Immature natural killer cell (primary cell): ENCODE measurements around the gene WDR72. TPM values are rescaled to one million over a fixed set of nuclear protein-coding genes. Genes with fewer than 3 reads are reported as not detected.

ENCODE experiments used
- DNase-seq, 3 donors: peaks; one replicate each; pipeline ENCODE4 v3.0.0; 2022; ENCODE audit warnings: mixed read lengths in 1 of 3
- H3K27ac Mint-ChIP-seq, 6 donors: one replicate each; pipeline ENCODE4 v1.8.0; 2020; ENCODE audit warnings: mixed read lengths in 6 of 6, mild to moderate bottlenecking in 5 of 6, inconsistent platforms in 4 of 6, moderate library complexity in 3 of 6
- H3K27me3 Mint-ChIP-seq, 3 donors: one replicate each; pipeline ENCODE4 v1.8.0; 2020 to 2021; ENCODE audit warnings: low read depth in 3 of 3, mild to moderate bottlenecking in 3 of 3, mixed read lengths in 3 of 3, moderate library complexity in 3 of 3, inconsistent platforms in 1 of 3
- H3K36me3 Mint-ChIP-seq, 3 donors: one replicate each; pipeline ENCODE4 v1.8.0; 2020; ENCODE audit warnings: mixed read lengths in 3 of 3, inconsistent platforms in 2 of 3, mild to moderate bottlenecking in 2 of 3
- H3K4me1 Mint-ChIP-seq, 2 donors: one replicate each; pipeline ENCODE4 v1.8.0; 2020; ENCODE audit warnings: inconsistent platforms in 2 of 2, mild to moderate bottlenecking in 2 of 2, mixed read lengths in 2 of 2, moderate library complexity in 1 of 2
- H3K4me3 Mint-ChIP-seq, 5 donors: one replicate each; pipeline ENCODE4 v1.8.0; 2020; ENCODE audit warnings: mild to moderate bottlenecking in 5 of 5, mixed read lengths in 5 of 5, inconsistent platforms in 3 of 5, moderate library complexity in 3 of 5
- H3K9me3 Mint-ChIP-seq, 6 donors: one replicate each; pipeline ENCODE4 v1.8.0; 2020; ENCODE audit warnings: mild to moderate bottlenecking in 6 of 6, mixed read lengths in 6 of 6, inconsistent platforms in 4 of 6, moderate library complexity in 3 of 6
- polyA plus RNA-seq, 3 donors: library from polyadenylated mRNA; unstranded; fragments of 300-500 nt; fragmentation: Illumina TruSeq; gene quantifications; one replicate each; pipeline ENCODE4 v1.2.3, GENCODE V29; 2021

The WDR72 gene
- polyA plus RNA-seq, 3 donors from 2014 or later = 0.11 TPM; not detected in 2

DNA sequence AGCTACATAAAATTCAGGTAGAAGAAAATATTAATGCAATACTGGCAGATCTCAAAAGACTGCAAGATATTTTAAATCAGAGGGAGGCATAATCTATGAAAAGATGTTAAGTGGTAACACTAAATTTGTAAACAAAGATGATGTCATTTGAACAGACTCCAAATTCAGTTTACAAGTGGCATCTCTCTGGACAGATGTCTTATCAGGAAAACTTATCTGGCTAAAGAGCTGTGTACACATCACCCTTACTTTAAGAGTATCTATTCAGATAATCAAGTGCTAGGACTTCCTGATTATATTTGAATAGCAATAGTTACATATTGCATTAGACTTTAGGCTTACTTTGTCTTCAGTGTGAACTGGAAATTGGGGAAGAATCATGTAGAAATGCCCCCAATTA lies 231.5 kb downstream of the WDR72 start:
- no peaks in the 10 kb centered on the region for H3K4me1 Mint-ChIP-seq
- no peak for DNase-seq
- no peaks in the 10 kb centered on the region for H3K36me3 Mint-ChIP-seq
- H3K27ac Mint-ChIP-seq = no peak overlapping the region
- H3K4me3 Mint-ChIP-seq = no peak overlapping the region
- peaks cover 0 to 11% (median 5%) of the 10 kb centered on the region in 6 donors for H3K9me3 Mint-ChIP-seq
- H3K27me3 Mint-ChIP-seq = no peaks in the 10 kb centered on the region

DNA sequence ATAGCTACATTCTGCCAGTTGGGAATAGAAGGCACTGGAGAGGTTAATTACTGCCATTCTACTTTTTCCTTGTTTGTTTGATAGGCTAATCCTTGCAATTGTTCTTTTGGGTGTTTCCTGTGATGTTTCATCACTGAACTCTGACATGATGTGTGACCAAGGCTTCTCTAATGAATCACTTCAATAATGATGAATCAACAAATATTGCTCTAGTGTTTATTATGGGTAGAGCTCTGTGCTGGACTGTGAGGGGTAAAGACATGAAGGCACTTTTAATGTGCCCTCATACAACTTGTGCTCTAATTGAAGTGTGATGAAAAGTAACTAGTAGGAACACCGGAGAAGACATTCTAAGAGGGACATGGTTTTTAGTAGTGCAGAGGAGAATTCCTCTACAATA lies 233.6 kb downstream of the WDR72 start:
- no peak overlapping the region for H3K27ac Mint-ChIP-seq
- H3K36me3 Mint-ChIP-seq = no peaks in the 10 kb centered on the region
- no peaks in the 10 kb centered on the region for H3K4me1 Mint-ChIP-seq
- no peak for DNase-seq
- H3K9me3 Mint-ChIP-seq = peaks cover 0 to 11% (median 4%) of the 10 kb centered on the region in 6 donors
- H3K27me3 Mint-ChIP-seq = no peaks in the 10 kb centered on the region
- no peak overlapping the region for H3K4me3 Mint-ChIP-seq

DNA sequence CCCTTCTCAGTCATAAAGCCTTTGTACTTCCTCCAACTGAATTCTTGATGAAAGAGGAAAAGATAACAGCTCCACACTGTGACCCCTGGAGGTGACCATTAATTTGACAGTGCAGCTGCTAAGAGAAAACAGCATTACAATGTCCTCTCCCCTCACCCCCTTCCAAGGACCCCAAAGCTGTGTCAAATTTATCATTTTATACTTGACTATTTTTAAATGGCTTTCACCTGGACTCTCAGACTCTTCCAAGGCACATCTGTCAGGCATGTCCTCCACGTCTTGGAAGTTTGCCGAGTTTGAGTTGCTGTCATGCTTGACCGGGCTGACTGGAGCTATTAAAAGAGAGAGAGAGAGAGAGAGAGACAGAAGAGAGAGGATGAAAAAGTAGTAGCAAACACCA lies 236.5 kb downstream of the WDR72 start:
- Mint-ChIP-seq H3K27ac (no peak overlapping the region), H3K9me3 (peaks cover 0 to 6% (median 2%) of the 10 kb centered on the region in 6 donors), H3K36me3 (no peaks in the 10 kb centered on the region), H3K4me1 (no peaks in the 10 kb centered on the region), H3K27me3 (no peaks in the 10 kb centered on the region), H3K4me3 (no peak overlapping the region)
- DNase-seq = no peak

DNA sequence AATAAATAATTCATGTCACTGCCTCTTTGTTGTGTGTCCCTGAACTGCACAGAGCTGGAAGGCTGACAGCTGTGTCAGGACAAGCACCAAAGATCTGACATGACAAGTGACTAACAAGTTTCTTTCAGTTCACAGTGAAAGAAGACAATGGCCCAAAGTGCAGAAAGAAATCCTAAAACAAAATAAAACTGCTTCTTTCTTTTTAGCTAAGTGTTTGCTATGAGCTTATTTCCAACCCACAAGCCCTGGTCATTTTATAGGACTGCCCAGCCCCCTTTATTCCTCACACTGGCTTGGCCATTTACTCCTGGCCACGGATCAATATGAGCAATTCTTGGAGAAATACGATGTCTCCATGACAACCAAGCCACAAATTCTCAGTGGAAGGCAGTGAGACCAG lies 238.5 kb downstream of the WDR72 start:
- no peak overlapping the region for H3K4me3 Mint-ChIP-seq
- no peaks in the 10 kb centered on the region for H3K4me1 Mint-ChIP-seq
- no peak for DNase-seq
- peaks cover 0 to 4% (median 1%) of the 10 kb centered on the region in 6 donors for H3K9me3 Mint-ChIP-seq
- H3K27me3 Mint-ChIP-seq = no peaks in the 10 kb centered on the region
- no peak overlapping the region for H3K27ac Mint-ChIP-seq
- no peaks in the 10 kb centered on the region for H3K36me3 Mint-ChIP-seq

DNA sequence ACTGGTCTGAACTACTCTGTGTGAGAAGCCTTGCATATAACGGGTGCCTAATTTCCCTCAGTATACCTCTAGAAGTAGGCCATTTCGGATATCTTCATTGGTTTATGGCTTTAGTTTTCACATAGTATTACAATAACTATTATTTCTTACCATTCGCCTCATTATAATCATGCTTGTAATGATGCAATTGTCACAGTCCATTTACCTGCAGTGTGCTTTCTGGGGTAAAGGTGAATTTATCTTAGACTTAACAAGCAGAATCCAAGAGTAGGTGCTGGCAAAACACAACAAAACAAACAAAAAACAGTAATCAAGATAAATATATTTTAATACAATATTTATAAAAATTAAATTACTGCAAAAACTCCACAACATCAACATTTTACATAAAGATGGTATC lies 246.0 kb downstream of the WDR72 start:
- Mint-ChIP-seq H3K27me3 (peaks cover 0 to 1% (median 0%) of the 10 kb centered on the region in 3 donors), H3K36me3 (no peaks in the 10 kb centered on the region), H3K4me3 (no peak overlapping the region), H3K9me3 (peaks cover 1 to 9% (median 5%) of the 10 kb centered on the region in 6 donors), H3K4me1 (no peaks in the 10 kb centered on the region), H3K27ac (no peak overlapping the region)
- no peak for DNase-seq

DNA sequence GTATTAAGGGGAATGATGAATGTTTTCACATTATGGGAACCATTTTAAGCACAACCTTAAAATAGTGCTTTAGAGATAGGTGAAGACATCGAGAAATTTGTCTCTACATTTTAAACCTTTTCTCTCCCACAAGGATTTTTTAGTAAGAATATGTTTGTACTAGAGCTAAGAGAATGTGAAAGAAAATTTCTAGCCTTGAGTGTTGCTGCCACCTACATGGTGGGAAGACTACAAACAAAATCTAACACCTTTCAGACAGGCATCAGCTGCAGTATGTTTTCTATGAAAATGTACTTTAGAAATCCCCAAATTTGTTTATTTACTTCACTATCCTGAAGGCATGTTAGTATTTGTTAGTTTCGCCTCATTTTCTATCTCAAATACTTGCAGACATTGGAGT lies 247.4 kb downstream of the WDR72 start:
- Mint-ChIP-seq H3K4me1 (no peaks in the 10 kb centered on the region), H3K4me3 (no peak overlapping the region), H3K27me3 (peaks cover 0 to 1% (median 0%) of the 10 kb centered on the region in 3 donors), H3K36me3 (no peaks in the 10 kb centered on the region), H3K9me3 (peaks cover 1 to 10% (median 5%) of the 10 kb centered on the region in 6 donors), H3K27ac (no peak overlapping the region)
- no peak for DNase-seq

DNA sequence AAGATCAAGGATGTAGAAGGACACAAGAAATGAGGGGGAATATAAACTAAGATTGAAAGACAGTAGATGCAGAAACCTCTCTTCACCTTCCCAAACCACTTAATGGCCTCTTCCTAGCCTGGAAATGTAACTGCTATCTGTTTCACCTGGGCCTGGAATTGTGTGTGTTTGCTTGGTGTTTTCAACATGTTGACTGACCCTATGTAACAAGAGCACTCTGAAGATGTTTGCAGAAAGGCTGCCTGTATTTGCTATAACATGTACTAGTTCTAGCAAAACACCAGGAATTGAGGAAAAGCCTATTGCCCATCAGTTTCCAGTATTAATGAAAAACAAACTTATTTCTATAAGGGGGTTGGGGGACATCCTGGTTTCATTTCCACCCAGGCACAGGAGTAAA lies 248.3 kb downstream of the WDR72 start:
- peaks cover 0 to 1% (median 0%) of the 10 kb centered on the region in 3 donors for H3K27me3 Mint-ChIP-seq
- H3K27ac Mint-ChIP-seq = no peak overlapping the region
- DNase-seq = no peak
- H3K9me3 Mint-ChIP-seq = peaks cover 1 to 10% (median 5%) of the 10 kb centered on the region in 6 donors
- no peaks in the 10 kb centered on the region for H3K4me1 Mint-ChIP-seq
- no peaks in the 10 kb centered on the region for H3K36me3 Mint-ChIP-seq
- no peak overlapping the region for H3K4me3 Mint-ChIP-seq

DNA sequence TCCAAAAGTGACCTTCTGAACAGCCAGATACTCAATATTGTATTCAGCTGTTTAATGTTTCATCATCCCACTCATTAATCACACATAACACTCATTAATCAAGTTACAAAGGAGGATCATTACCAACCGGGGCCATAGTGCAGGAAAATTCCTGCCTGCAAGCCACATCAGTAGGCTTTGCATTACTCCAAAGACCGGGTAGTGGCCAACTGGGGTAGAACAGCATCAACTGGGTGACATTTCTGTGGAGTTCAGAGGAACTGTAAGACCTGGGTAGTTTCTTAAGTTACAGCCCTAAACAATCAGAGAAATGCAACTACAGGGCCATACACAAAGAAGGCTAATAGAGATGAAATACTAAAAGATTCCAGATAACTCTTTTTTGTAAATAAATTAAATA lies 253.1 kb downstream of the WDR72 start:
- H3K4me1 Mint-ChIP-seq = no peaks in the 10 kb centered on the region
- peaks cover 0 to 1% (median under 1%) of the 10 kb centered on the region in 3 donors for H3K27me3 Mint-ChIP-seq
- H3K36me3 Mint-ChIP-seq = no peaks in the 10 kb centered on the region
- no peak overlapping the region for H3K4me3 Mint-ChIP-seq
- H3K27ac Mint-ChIP-seq = no peak overlapping the region
- DNase-seq = no peak
- peaks cover 5 to 23% (median 8%) of the 10 kb centered on the region in 6 donors for H3K9me3 Mint-ChIP-seq

DNA sequence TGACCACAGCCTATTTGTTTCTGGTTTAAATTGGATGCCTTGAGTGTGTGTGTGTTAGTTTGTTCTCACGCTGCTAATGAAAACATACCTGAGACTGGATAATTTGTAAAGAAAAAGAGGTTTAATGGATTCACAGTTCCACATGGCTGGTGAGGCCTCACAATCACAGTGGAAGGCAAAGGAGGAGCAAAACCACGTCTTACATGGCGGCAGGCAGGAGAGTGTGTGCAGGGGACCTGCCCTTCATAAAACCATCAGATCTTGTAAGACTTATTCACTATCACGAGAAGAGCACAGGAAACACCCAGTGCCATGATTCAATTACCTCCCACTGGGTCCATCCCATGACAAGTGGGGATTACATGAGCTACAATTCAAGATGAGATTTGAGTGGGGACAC lies 260.5 kb downstream of the WDR72 start:
- peaks cover 0 to 4% (median 2%) of the 10 kb centered on the region in 3 donors for H3K27me3 Mint-ChIP-seq
- H3K4me3 Mint-ChIP-seq = no peak overlapping the region
- no peak for DNase-seq
- H3K4me1 Mint-ChIP-seq = no peaks in the 10 kb centered on the region
- H3K36me3 Mint-ChIP-seq = no peaks in the 10 kb centered on the region
- H3K27ac Mint-ChIP-seq = no peak overlapping the region
- H3K9me3 Mint-ChIP-seq = peaks cover 0 to 9% (median 3%) of the 10 kb centered on the region in 6 donors

DNA sequence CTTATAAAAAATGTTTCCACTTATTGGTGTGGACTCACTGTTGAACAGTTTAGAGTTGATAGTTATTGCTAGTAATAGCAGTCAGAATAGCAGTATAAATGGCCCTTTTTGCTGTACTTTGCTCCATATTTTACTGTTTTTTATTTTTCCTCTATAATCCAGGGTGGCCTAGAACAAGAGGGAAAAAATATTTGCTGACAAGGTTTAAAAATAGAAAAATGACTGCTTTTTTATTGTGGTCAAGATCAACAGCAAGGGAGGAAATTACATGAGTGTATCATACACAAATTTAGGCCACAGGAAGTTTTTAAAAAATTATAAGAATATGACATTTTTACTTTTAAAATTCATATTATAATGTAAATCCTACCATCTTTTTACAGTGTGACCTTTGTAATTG lies 269.1 kb downstream of the WDR72 start:
- H3K4me3 Mint-ChIP-seq = no peak overlapping the region
- H3K27me3 Mint-ChIP-seq = no peaks in the 10 kb centered on the region
- H3K9me3 Mint-ChIP-seq = peaks cover 0 to 10% (median 2%) of the 10 kb centered on the region in 6 donors
- H3K27ac Mint-ChIP-seq = no peak overlapping the region
- DNase-seq = no peak
- H3K36me3 Mint-ChIP-seq = no peaks in the 10 kb centered on the region
- H3K4me1 Mint-ChIP-seq = no peaks in the 10 kb centered on the region

DNA sequence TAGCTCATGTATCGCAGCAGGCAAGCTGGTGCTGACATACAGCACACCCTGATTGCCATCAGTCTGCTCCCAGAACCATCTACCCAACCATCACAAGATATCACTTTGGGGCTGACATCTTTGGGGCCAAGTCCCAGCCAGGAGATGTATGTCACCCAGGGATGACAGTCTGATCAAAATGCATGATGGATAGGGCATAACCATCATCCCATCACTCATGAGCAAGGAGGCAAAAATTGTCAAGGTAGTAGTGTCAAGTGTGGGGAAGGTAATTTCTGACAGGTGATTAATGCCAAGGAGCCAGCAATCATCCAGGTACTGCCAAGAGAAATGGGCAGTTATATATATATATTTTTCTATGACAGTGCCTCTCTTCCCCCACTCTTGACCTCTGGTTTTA lies 277.4 kb downstream of the WDR72 start:
- no peaks in the 10 kb centered on the region for H3K36me3 Mint-ChIP-seq

DNA sequence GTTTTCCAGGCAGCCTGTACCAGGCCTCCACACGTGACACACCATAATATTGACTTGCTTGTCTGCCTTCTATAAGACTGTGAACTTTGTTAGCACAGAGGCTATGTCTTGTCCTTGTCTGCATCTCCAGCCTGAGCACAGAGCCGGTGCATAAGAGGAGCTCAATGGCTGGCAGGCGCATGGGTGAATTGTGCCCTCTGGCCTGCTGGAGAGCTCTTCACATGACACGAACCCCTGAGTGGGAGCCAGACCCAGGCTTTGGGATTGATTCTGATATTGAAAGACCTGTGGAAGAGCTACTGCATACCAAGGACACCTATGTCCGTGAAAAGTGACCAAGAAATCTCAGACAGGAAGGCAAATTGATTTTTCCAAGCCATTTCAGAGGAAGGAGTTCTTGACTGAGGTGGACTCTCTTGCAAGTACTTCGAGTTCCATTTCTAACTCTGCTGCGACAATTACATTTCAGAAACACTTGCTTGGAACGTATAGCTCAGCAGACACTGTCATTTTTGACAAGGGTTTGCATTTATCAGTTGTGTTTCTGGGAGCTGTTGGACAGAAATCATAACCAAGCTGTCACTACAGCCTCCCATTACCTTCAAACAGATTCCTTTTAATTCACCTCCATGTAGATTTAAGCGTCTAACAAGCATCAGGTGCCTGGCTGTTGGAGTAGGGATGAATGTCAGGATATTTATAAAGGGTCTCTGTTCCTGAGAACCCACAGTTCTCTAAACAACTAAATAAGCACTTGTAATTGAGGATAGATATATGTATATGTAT lies 281.3 kb downstream of the WDR72 start:
- no peak overlapping the region for H3K4me3 Mint-ChIP-seq
- peaks cover 0 to 21% (median 3%) of the 10 kb centered on the region in 6 donors for H3K9me3 Mint-ChIP-seq
- no peak overlapping the region for H3K27ac Mint-ChIP-seq
- no peaks in the 10 kb centered on the region for H3K4me1 Mint-ChIP-seq
- H3K27me3 Mint-ChIP-seq = peaks cover 0 to 2% (median 1%) of the 10 kb centered on the region in 3 donors
- H3K36me3 Mint-ChIP-seq = no peaks in the 10 kb centered on the region
- DNase-seq = no peak

More for the DNA sequence above, 277.4 kb downstream of the WDR72 start:
- H3K4me3 Mint-ChIP-seq = no peak overlapping the region
- no peak for DNase-seq
- H3K9me3 Mint-ChIP-seq = peaks cover 0 to 21% (median 5%) of the 10 kb centered on the region in 6 donors
- H3K27me3 Mint-ChIP-seq = peaks cover 0 to 2% (median 1%) of the 10 kb centered on the region in 3 donors
- no peaks in the 10 kb centered on the region for H3K4me1 Mint-ChIP-seq
- H3K27ac Mint-ChIP-seq = no peak overlapping the region

DNA sequence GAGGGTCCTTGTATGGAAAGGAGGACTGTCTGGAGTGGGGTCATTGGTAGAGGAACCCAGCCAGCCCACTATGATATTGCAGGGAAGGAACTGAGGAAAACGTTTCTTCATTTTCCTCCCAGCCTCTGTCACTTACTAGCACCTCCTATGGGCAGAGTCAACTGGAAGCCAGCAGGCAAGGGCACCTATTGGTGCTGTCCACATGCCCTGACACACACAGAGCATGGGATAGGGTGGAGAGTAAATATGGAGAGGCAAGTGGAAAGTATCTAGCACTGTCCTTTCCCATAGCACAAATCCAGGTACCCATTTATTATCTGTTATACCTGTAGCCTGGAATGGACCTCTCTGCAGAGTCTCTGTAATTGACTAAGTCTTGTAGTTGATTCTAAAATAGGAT lies 285.6 kb downstream of the WDR72 start:
- Mint-ChIP-seq H3K27me3 (no peaks in the 10 kb centered on the region), H3K9me3 (peaks cover 3 to 15% (median 6%) of the 10 kb centered on the region in 6 donors), H3K4me1 (no peaks in the 10 kb centered on the region), H3K4me3 (no peak overlapping the region), H3K27ac (no peak overlapping the region), H3K36me3 (no peaks in the 10 kb centered on the region)
- DNase-seq = no peak

DNA sequence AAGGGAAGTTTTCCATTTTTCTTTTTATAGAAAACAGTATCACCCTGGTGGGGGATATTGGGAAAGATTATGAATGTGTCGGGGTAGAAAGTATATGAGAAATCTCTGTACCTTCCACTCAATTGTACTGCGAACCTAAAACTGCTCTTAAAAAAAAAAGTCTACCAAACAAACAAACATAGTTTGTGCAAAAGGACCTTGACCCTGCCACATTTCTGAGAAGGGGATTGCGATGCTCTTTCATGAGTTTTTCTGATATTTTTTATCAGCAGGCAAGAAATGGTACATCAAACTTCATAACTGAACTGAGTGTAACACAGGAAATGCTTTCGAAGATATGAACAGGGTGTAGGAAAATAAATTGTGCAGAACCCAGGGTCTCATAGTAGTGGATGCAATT lies 286.0 kb downstream of the WDR72 start:
- H3K27ac Mint-ChIP-seq = no peak overlapping the region
- H3K27me3 Mint-ChIP-seq = no peaks in the 10 kb centered on the region
- no peak overlapping the region for H3K4me3 Mint-ChIP-seq
- no peaks in the 10 kb centered on the region for H3K36me3 Mint-ChIP-seq
- no peak for DNase-seq
- H3K9me3 Mint-ChIP-seq = peaks cover 5 to 18% (median 6%) of the 10 kb centered on the region in 6 donors
- H3K4me1 Mint-ChIP-seq = no peaks in the 10 kb centered on the region

DNA sequence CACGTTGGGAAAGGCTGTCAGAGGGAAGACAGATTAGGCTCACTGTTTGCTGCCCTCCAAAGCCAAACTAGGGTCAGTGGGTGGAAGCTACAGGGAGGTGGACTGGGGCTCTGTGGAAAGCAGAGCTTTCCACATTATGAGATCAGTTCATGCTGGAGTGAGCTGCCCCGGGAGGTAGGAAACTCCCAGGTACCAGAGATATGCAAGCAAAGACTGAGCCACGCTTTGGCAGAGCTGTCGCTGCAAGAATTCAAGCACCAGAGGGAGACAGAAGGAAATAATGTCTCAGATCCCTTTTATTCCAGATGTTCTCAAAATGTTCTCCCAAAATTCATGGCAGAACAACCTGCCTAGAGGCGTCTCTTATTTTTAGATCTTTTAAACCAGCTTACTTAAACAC lies 286.6 kb downstream of the WDR72 start:
- Mint-ChIP-seq H3K4me1 (no peaks in the 10 kb centered on the region), H3K27me3 (no peaks in the 10 kb centered on the region), H3K4me3 (no peak overlapping the region), H3K36me3 (no peaks in the 10 kb centered on the region), H3K27ac (no peak overlapping the region), H3K9me3 (peaks cover 2 to 22% (median 8%) of the 10 kb centered on the region in 6 donors)
- no peak for DNase-seq
